A549 (cell line): ENCODE measurements around the gene TMEM132D.

Experiments used
- BHLHE40 ChIP-seq: IDR thresholded peaks from 2 replicates; pipeline ENCODE4 v1.6.1; 2012; ENCODE audit warnings: low read depth, low read length, inconsistent platforms
- FOSL2 ChIP-seq, 2 experiments: fragments of 450-650 bp in 1 of 2; fragments of >200 bp in 1 of 2; sonication (Bioruptor Twin) in 1 of 2; formaldehyde crosslinking; IDR thresholded peaks; 2 replicates each; pipeline versions ENCODE4 v1.5.0 to v1.6.1; 2016 to 2020; ENCODE audit warnings: mild to moderate bottlenecking in 1 of 2, moderate library complexity in 1 of 2
- RNF2 ChIP-seq: fragments of 200-600 bp; sonication (generic); IDR thresholded peaks from 2 replicates; pipeline ENCODE4 v1.6.1; 2016; ENCODE audit warnings: low read depth, mild to moderate bottlenecking, antibody characterized with exemption, moderate library complexity, borderline replicate concordance
- ZSCAN20 ChIP-seq: fragments of 250-450 bp; sonication (Bioruptor Pico); IDR thresholded peaks from 2 replicates; pipeline ENCODE4 v1.8.0; 2022; ENCODE audit warnings: mild to moderate bottlenecking, moderate library complexity
- TF ChIP-seq, protein P1 (sequence below): fragments of 150-350 bp; IDR thresholded peaks from 2 replicates; pipeline ENCODE4 v1.6.1; 2014; ENCODE audit warnings: low read depth, mild to moderate bottlenecking, low read length
- TF ChIP-seq, protein P2 (sequence below): fragments of >200 bp; sonication (Bioruptor Twin); formaldehyde crosslinking; IDR thresholded peaks from 3 replicates; pipeline ENCODE4 v1.5.1; 2016

DNA sequence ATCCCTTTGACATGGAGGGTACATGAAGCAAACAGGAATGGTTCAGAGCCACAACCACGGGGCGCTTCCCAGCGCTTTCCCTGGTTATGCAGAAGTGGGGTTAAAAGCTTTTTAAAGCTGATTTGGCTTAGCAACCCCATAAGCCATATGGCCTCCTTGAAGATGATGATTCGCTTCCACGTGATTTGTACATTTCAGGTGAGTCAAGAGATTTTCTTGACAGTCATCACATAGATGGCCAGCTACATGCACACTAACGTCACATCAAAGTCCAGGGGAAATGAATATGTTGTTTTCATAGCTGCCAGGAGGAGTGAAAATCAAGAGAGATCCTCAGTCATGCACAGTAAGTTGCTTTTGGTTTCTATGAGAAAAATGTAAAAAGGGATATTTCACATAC lies 309.7 kb downstream of the TMEM132D start:
- TF ChIP-seq, protein P1, sequence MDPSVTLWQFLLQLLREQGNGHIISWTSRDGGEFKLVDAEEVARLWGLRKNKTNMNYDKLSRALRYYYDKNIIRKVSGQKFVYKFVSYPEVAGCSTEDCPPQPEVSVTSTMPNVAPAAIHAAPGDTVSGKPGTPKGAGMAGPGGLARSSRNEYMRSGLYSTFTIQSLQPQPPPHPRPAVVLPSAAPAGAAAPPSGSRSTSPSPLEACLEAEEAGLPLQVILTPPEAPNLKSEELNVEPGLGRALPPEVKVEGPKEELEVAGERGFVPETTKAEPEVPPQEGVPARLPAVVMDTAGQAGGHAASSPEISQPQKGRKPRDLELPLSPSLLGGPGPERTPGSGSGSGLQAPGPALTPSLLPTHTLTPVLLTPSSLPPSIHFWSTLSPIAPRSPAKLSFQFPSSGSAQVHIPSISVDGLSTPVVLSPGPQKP: no peak
- TF ChIP-seq, protein P2, sequence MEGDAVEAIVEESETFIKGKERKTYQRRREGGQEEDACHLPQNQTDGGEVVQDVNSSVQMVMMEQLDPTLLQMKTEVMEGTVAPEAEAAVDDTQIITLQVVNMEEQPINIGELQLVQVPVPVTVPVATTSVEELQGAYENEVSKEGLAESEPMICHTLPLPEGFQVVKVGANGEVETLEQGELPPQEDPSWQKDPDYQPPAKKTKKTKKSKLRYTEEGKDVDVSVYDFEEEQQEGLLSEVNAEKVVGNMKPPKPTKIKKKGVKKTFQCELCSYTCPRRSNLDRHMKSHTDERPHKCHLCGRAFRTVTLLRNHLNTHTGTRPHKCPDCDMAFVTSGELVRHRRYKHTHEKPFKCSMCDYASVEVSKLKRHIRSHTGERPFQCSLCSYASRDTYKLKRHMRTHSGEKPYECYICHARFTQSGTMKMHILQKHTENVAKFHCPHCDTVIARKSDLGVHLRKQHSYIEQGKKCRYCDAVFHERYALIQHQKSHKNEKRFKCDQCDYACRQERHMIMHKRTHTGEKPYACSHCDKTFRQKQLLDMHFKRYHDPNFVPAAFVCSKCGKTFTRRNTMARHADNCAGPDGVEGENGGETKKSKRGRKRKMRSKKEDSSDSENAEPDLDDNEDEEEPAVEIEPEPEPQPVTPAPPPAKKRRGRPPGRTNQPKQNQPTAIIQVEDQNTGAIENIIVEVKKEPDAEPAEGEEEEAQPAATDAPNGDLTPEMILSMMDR: no peak
- no peak for TF ChIP-seq FOSL2 (IDR thresholded peaks at IDR 0.05)
- no peak for TF ChIP-seq FOSL2 (CRISPR knock-in tag; IDR thresholded peaks at IDR 0.05)
- TF ChIP-seq RNF2: no peak
- TF ChIP-seq BHLHE40: no peak
- TF ChIP-seq ZSCAN20 (CRISPR knock-in tag): no peak
